ENCODE results near the gene FAM193B. TPM values are rescaled to one million over a fixed set of nuclear protein-coding genes. Genes with fewer than 3 reads are reported as not detected.

The FAM193B gene
- total and polyA plus RNA-seq, 2 donors (not counting 1 experiment from before 2014, with no cell fraction given), result 227 to 301 TPM

DNA sequence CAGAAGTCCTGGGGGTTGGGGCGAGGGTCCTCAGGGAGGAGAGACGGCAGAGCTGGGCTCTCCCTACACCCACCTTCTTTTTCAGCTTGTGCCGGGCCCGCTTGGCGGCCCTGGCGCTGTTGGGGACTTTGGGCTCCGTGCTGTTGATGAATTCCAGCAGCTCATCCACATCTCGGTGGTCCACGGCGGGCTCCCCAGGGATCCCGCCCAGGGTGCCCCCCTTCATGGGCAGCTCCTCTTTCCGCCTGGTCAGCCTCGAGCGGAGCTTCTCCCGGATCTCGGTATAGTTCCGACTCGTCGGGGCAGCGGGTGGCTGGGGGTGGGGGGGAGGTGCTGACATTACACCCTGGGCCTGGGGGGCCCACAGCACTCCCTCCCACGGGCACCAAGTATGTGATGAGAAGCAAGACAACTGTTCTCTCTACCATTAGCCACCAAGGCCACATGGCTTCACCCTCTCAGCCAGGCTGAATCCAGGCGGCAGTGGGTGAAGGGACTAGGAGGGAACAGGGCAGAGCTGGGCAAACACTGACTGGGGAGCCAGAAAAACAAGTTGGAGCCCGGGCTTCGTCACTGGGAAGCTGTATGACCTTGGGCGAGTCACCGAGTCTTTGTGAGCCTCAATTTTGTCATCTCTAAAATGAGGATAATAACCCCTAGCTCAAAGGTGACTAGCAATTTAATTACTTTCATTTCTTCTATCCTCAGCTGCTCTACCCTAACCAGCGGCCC lies 23.0 kb downstream of the FAM193B start:
- Mint-ChIP-seq H3K4me3 (no peak overlapping the region), H3K9me3 (ENCODE audit: insufficient read depth) (no peaks in the 10 kb centered on the region), H3K27ac (no peak overlapping the region), H3K4me1 (no peaks in the 10 kb centered on the region), H3K27me3 (no peaks in the 10 kb centered on the region)
- peaks cover 9% of the 10 kb centered on the region for H3K79me2 ChIP-seq (ENCODE audit: control insufficient read depth, insufficient read depth, low read length)
- no peak overlapping the region for H3K4me2 ChIP-seq (replicated peaks; ENCODE audit: low read depth, low read length, poor library complexity, severe bottlenecking)
- no peak overlapping the region for H3K9ac ChIP-seq (ENCODE audit: low read length)
- no peaks in the 10 kb centered on the region for H3K4me1 ChIP-seq (ENCODE audit: control insufficient read depth in 2 of 2, insufficient read depth in 2 of 2, low read length in 2 of 2)
- no peak for TF ChIP-seq EZH2 (IDR thresholded peaks at IDR 0.05; ENCODE audit: borderline replicate concordance, insufficient read depth, low read depth, low read length, poor library complexity, severe bottlenecking)
- TF ChIP-seq, protein P1, sequence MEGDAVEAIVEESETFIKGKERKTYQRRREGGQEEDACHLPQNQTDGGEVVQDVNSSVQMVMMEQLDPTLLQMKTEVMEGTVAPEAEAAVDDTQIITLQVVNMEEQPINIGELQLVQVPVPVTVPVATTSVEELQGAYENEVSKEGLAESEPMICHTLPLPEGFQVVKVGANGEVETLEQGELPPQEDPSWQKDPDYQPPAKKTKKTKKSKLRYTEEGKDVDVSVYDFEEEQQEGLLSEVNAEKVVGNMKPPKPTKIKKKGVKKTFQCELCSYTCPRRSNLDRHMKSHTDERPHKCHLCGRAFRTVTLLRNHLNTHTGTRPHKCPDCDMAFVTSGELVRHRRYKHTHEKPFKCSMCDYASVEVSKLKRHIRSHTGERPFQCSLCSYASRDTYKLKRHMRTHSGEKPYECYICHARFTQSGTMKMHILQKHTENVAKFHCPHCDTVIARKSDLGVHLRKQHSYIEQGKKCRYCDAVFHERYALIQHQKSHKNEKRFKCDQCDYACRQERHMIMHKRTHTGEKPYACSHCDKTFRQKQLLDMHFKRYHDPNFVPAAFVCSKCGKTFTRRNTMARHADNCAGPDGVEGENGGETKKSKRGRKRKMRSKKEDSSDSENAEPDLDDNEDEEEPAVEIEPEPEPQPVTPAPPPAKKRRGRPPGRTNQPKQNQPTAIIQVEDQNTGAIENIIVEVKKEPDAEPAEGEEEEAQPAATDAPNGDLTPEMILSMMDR (IDR thresholded peaks at IDR 0.05), result no peak
- intact Hi-C loops (cut with micrococcal nuclease), result no loop called here
- H3K36me3 ChIP-seq (replicated peaks in 1 of 2; ENCODE audit: control extremely low read depth in 1 of 2, control insufficient read depth in 1 of 2, extremely low read depth in 1 of 2, insufficient read depth in 2 of 2, low read length in 1 of 2), result peaks cover 1 to 73% of the 10 kb centered on the region in 2 experiments
- H2AFZ ChIP-seq (ENCODE audit: insufficient read depth, low read depth, low read length, poor library complexity, severe bottlenecking), result no peak overlapping the region
- POLR2A ChIA-PET, result interaction anchor here (0.9 kb wide), 1 partner anchor 15 kb away, joined by 3 read pairs; the partner anchor contains the start of gene DDX41
- no peaks in the 10 kb centered on the region for H3K27me3 ChIP-seq (replicated peaks in 1 of 4; ENCODE audit: control extremely low read depth in 1 of 4, control insufficient read depth in 3 of 4, insufficient read depth in 4 of 4, low read length in 3 of 4)
- DNase-seq, result no peak
- no peaks in the 10 kb centered on the region for H3K9me3 ChIP-seq (ENCODE audit: control extremely low read depth in 1 of 3, control insufficient read depth in 2 of 3, insufficient read depth in 1 of 3, low read length in 2 of 3)
- 93% methylated on average over 17 of the region's 27 CpGs for WGBS (ENCODE audit: insufficient coverage)
- H4K20me1 ChIP-seq (ENCODE audit: control insufficient read depth, insufficient read depth, low read length, poor library complexity, severe bottlenecking), result peaks cover 8% of the 10 kb centered on the region
- H3K4me3 ChIP-seq (ENCODE audit: control extremely low read depth in 1 of 5, extremely low read depth in 1 of 5, insufficient read depth in 1 of 5, low read depth in 2 of 5, low read length in 4 of 5), result no peak overlapping the region
- H3K27ac ChIP-seq (ENCODE audit: low read length in 2 of 2), result no peak overlapping the region
- CTCF ChIA-PET, result no interaction called here
- no peak for ATAC-seq (ENCODE audit: low read depth)

DNA sequence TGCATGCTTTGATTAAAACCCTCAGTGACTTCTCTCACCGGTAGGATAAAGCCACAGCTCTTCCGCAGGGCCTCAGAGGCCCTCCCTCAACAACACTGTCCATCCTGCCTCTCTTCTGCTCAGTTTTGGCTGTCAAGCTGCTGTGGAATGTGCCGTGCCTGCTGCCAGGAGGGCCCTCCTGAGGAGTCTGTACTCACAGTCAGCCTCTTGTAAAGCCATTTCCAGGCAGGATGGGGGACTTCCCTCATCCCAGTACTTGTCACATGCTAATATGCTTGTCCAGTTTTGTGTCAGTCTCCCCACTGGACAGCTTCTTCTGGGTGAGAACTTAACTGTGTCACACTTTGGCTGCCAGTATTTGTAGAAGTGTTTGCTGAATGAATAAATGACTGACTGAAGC lies 23.7 kb downstream of the FAM193B start:
- Mint-ChIP-seq H3K27ac (no peak overlapping the region), H3K4me1 (no peaks in the 10 kb centered on the region), H3K27me3 (no peaks in the 10 kb centered on the region), H3K9me3 (ENCODE audit: insufficient read depth) (no peaks in the 10 kb centered on the region), H3K4me3 (no peak overlapping the region)
- TF ChIP-seq EZH2 (IDR thresholded peaks at IDR 0.05; ENCODE audit: borderline replicate concordance, insufficient read depth, low read depth, low read length, poor library complexity, severe bottlenecking), result no peak
- TF ChIP-seq, protein P1 (IDR thresholded peaks at IDR 0.05), result no peak
- ATAC-seq (ENCODE audit: low read depth) (no peak), DNase-seq (no peak)
- Histone ChIP-seq H3K79me2 (ENCODE audit: control insufficient read depth, insufficient read depth, low read length) (peaks cover 11% of the 10 kb centered on the region), H3K9ac (ENCODE audit: low read length) (no peak overlapping the region), H3K9me3 (ENCODE audit: control extremely low read depth in 1 of 3, control insufficient read depth in 2 of 3, insufficient read depth in 1 of 3, low read length in 2 of 3) (no peaks in the 10 kb centered on the region), H3K4me3 (ENCODE audit: control extremely low read depth in 1 of 5, extremely low read depth in 1 of 5, insufficient read depth in 1 of 5, low read depth in 2 of 5, low read length in 4 of 5) (no peak overlapping the region), H3K27me3 (replicated peaks in 1 of 4; ENCODE audit: control extremely low read depth in 1 of 4, control insufficient read depth in 3 of 4, insufficient read depth in 4 of 4, low read length in 3 of 4) (no peaks in the 10 kb centered on the region), H3K4me1 (ENCODE audit: control insufficient read depth in 2 of 2, insufficient read depth in 2 of 2, low read length in 2 of 2) (no peaks in the 10 kb centered on the region), H3K27ac (ENCODE audit: low read length in 2 of 2) (no peak overlapping the region), H2AFZ (ENCODE audit: insufficient read depth, low read depth, low read length, poor library complexity, severe bottlenecking) (no peak overlapping the region), H4K20me1 (ENCODE audit: control insufficient read depth, insufficient read depth, low read length, poor library complexity, severe bottlenecking) (peaks cover 7% of the 10 kb centered on the region), H3K4me2 (replicated peaks; ENCODE audit: low read depth, low read length, poor library complexity, severe bottlenecking) (no peak overlapping the region), H3K36me3 (replicated peaks in 1 of 2; ENCODE audit: control extremely low read depth in 1 of 2, control insufficient read depth in 1 of 2, extremely low read depth in 1 of 2, insufficient read depth in 2 of 2, low read length in 1 of 2) (peaks cover 1 to 74% of the 10 kb centered on the region in 2 experiments)
- 91% methylated on average over 3 of the region's 3 CpGs for WGBS (ENCODE audit: insufficient coverage)
- CTCF ChIA-PET, result no interaction called here
- POLR2A ChIA-PET, result no interaction called here
- intact Hi-C loops (cut with micrococcal nuclease), result no loop called here
